Measurements from ENCODE around the gene HIGD1C.

DNA sequence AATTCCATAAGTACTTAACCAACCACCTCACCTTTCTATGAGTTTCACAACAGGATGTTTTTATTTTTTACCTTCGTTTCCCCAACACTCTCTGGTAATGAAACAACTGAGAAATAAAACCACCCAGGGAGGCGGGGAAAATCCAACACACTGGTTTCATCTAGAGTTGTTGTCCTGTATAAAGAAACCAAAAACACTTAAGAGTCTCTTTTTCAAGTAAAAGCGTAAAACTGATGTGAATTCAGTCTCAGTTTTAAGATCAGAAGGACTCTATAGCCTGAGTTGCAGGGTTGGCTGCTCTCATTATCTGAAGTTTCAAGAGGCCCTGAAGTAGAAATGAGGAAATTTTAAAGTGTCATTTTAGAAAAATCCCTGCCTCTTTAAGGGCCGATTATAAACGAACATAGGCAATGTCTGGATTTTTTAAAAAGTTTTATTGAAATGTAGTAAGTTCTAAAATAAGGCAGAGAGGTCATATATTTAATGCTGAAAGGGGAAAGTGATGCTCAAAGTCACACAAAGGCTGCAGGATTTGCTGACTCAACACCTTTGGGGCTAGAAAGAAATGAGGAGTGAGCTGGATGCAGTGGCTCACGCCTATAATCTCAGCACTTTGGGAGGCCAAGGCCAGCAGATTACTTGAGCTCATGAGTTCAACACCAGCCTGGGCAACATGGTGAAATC is 27.2 kb downstream of the HIGD1C start:
- TF ChIP-seq NR3C1 (CRISPR knock-in tag; conservative IDR thresholded peaks at IDR 0.05; ENCODE audit: low read depth) (no peak), E2F1 (CRISPR knock-in tag; IDR thresholded peaks at IDR 0.05) (no peak), ZBTB43 (CRISPR knock-in tag; IDR thresholded peaks at IDR 0.05) (no peak), FOXP1 (CRISPR knock-in tag; IDR thresholded peaks at IDR 0.05; ENCODE audit: borderline replicate concordance) (no peak)
- TF ChIP-seq, protein P1, sequence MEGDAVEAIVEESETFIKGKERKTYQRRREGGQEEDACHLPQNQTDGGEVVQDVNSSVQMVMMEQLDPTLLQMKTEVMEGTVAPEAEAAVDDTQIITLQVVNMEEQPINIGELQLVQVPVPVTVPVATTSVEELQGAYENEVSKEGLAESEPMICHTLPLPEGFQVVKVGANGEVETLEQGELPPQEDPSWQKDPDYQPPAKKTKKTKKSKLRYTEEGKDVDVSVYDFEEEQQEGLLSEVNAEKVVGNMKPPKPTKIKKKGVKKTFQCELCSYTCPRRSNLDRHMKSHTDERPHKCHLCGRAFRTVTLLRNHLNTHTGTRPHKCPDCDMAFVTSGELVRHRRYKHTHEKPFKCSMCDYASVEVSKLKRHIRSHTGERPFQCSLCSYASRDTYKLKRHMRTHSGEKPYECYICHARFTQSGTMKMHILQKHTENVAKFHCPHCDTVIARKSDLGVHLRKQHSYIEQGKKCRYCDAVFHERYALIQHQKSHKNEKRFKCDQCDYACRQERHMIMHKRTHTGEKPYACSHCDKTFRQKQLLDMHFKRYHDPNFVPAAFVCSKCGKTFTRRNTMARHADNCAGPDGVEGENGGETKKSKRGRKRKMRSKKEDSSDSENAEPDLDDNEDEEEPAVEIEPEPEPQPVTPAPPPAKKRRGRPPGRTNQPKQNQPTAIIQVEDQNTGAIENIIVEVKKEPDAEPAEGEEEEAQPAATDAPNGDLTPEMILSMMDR (IDR thresholded peaks at IDR 0.05) = no peak
- TF ChIP-seq, protein P2, sequence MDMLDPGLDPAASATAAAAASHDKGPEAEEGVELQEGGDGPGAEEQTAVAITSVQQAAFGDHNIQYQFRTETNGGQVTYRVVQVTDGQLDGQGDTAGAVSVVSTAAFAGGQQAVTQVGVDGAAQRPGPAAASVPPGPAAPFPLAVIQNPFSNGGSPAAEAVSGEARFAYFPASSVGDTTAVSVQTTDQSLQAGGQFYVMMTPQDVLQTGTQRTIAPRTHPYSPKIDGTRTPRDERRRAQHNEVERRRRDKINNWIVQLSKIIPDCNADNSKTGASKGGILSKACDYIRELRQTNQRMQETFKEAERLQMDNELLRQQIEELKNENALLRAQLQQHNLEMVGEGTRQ (CRISPR knock-in tag; IDR thresholded peaks at IDR 0.05) = no peak
- TF ChIP-seq, protein P3, sequence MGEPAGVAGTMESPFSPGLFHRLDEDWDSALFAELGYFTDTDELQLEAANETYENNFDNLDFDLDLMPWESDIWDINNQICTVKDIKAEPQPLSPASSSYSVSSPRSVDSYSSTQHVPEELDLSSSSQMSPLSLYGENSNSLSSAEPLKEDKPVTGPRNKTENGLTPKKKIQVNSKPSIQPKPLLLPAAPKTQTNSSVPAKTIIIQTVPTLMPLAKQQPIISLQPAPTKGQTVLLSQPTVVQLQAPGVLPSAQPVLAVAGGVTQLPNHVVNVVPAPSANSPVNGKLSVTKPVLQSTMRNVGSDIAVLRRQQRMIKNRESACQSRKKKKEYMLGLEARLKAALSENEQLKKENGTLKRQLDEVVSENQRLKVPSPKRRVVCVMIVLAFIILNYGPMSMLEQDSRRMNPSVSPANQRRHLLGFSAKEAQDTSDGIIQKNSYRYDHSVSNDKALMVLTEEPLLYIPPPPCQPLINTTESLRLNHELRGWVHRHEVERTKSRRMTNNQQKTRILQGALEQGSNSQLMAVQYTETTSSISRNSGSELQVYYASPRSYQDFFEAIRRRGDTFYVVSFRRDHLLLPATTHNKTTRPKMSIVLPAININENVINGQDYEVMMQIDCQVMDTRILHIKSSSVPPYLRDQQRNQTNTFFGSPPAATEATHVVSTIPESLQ (CRISPR knock-in tag; IDR thresholded peaks at IDR 0.05) = no peak

Data from WTC11 (cell line).